OCI-LY3 (cell line): ENCODE data around the gene ZNF740.

Experiments used
- H2AFZ ChIP-seq: fragments of 200-600, 300-600 bp; shearing (Covaris generic); 2 replicates; pipeline ENCODE4 v1.6.0; 2014; ENCODE audit warnings: antibody characterized with exemption, low read depth, low read length
- H3K27ac ChIP-seq: fragments of 200-600, 300-600 bp; sonication (generic); 2 replicates; pipeline ENCODE4 v1.5.1; 2014; ENCODE audit warnings: mild to moderate bottlenecking, low read length, moderate library complexity, mixed read lengths
- H3K27me3 ChIP-seq: fragments of 200-600, 300-600 bp; sonication (generic); 2 replicates; pipeline ENCODE4 v1.6.1; 2014; ENCODE audit warnings: low read depth, low read length, mixed read lengths
- H3K36me3 ChIP-seq: fragments of 200-600, 300-600 bp; sonication (generic); replicated peaks from 2 replicates; pipeline ENCODE3; 2014; ENCODE audit warnings: low read depth, low read length, mixed read lengths
- H3K4me1 ChIP-seq: fragments of 300-600, 200-600 bp; sonication (generic); 2 replicates; pipeline ENCODE4 v1.6.1; 2014; ENCODE audit warnings: low read length, mixed read lengths
- H3K4me2 ChIP-seq: fragments of 200-600, 300-600 bp; sonication (generic); 2 replicates; pipeline ENCODE4 v1.6.1; 2014; ENCODE audit warnings: low read length, mixed read lengths
- H3K4me3 ChIP-seq: fragments of 300-600, 200-600 bp; sonication (generic); 2 replicates; pipeline ENCODE4 v1.5.1; 2014; ENCODE audit warnings: antibody characterized with exemption, mild to moderate bottlenecking, low read length, moderate library complexity
- H3K79me2 ChIP-seq: fragments of 300-600, 200-600 bp; shearing (Covaris generic); 2 replicates; pipeline ENCODE4 v1.6.1; 2014; ENCODE audit warnings: mild to moderate bottlenecking, low read length, mixed read lengths
- H3K9ac ChIP-seq: fragments of 300-600, 200-600 bp; shearing (Covaris generic); 2 replicates; pipeline ENCODE4 v1.6.0; 2014; ENCODE audit warnings: mild to moderate bottlenecking, low read length, moderate library complexity
- H3K9me3 ChIP-seq: fragments of 200-600, 300-600 bp; shearing (Covaris generic); 2 replicates; pipeline ENCODE4 v1.6.1; 2014; ENCODE audit warnings: low read length, mixed read lengths; ENCODE audit not compliant: insufficient read depth
- H4K20me1 ChIP-seq: fragments of 200-600, 300-600 bp; sonication (generic); 2 replicates; pipeline ENCODE4 v1.6.1; 2016; ENCODE audit warnings: low read length, mixed read lengths; ENCODE audit not compliant: insufficient read depth
- EZH2phosphoT487 ChIP-seq: fragments of 200-600 bp; shearing (Covaris generic); IDR thresholded peaks from 2 replicates; pipeline ENCODE4 v1.6.1; 2018; ENCODE audit warnings: antibody characterized with exemption, mixed run types, low read depth
- TF ChIP-seq, protein P1 (sequence below): fragments of 200-600, 300-600 bp; sonication (generic); IDR thresholded peaks from 2 replicates; pipeline ENCODE4 v1.5.1; 2014; ENCODE audit warnings: antibody characterized with exemption, low read length, low read depth

The ZNF740 gene

GRCh38 chr12:53213348-53213747 is 32.8 kb downstream of the ZNF740 start:
- Histone ChIP-seq H3K9ac (no peak overlapping the region), H3K4me3 (no peak overlapping the region), H2AFZ (no peak overlapping the region), H4K20me1 (no peaks in the 10 kb centered on the region), H3K27me3 (no peaks in the 10 kb centered on the region), H3K27ac (no peak overlapping the region), H3K4me2 (peak overlapping the region; percentile 17; the same call in 1 of the 2 replicates), H3K79me2 (no peaks in the 10 kb centered on the region), H3K4me1 (peaks cover 16% of the 10 kb centered on the region), H3K36me3 (no peaks in the 10 kb centered on the region), H3K9me3 (no peaks in the 10 kb centered on the region)
- TF ChIP-seq, protein P1, sequence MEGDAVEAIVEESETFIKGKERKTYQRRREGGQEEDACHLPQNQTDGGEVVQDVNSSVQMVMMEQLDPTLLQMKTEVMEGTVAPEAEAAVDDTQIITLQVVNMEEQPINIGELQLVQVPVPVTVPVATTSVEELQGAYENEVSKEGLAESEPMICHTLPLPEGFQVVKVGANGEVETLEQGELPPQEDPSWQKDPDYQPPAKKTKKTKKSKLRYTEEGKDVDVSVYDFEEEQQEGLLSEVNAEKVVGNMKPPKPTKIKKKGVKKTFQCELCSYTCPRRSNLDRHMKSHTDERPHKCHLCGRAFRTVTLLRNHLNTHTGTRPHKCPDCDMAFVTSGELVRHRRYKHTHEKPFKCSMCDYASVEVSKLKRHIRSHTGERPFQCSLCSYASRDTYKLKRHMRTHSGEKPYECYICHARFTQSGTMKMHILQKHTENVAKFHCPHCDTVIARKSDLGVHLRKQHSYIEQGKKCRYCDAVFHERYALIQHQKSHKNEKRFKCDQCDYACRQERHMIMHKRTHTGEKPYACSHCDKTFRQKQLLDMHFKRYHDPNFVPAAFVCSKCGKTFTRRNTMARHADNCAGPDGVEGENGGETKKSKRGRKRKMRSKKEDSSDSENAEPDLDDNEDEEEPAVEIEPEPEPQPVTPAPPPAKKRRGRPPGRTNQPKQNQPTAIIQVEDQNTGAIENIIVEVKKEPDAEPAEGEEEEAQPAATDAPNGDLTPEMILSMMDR: peak; percentile 94
- no peak for TF ChIP-seq EZH2phosphoT487

GRCh38 chr12:53214221-53214620 is 33.7 kb downstream of the ZNF740 start:
- Histone ChIP-seq H3K4me3 (no peak overlapping the region), H3K27ac (no peak overlapping the region), H4K20me1 (no peaks in the 10 kb centered on the region), H3K36me3 (no peaks in the 10 kb centered on the region), H2AFZ (no peak overlapping the region), H3K9ac (no peak overlapping the region), H3K9me3 (no peaks in the 10 kb centered on the region), H3K79me2 (no peaks in the 10 kb centered on the region), H3K4me2 (no peak overlapping the region), H3K27me3 (peaks cover 1% of the 10 kb centered on the region; the same call in 1 of the 2 replicates), H3K4me1 (peaks cover 7% of the 10 kb centered on the region)
- TF ChIP-seq, protein P1: no peak
- TF ChIP-seq EZH2phosphoT487: no peak

DNA sequence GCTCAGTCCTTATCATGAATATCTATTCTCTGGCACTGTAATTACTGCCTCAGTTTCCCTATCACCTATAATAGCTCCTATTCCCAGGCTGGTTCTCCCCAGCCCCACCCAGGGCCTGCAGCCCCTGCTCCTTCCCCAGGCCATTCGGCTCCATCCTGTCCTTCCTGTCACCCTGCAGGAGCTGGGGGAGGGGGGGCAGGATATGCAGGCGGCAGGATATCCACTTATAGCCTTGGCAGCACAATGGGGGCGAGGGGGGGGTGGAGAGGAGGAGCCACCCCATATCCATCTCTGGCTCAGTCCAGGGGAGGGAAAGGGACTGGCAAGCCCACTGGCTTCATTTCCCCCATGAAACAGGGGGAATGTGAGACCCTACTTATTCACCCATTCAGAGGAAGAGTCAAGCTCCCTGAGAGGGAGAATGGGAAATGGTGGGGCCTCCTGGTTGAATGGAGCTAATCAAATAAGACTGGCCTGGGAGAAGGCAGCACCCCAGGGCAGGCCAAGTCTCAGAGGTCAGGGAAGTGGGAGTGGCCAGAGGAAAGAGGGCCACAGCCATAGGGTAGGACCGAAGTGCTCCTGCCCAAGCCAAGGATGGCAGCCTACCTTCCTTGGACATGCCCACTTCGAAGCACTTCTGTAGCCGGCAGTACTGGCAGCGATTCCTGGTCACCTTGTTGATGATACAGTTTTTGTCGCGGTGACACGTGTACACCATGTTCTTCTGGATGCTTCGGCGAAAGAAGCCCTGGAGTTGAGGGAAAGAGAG is 34.3 kb downstream of the ZNF740 start:
- Histone ChIP-seq H3K4me2 (no peak overlapping the region), H2AFZ (no peak overlapping the region), H3K4me3 (no peak overlapping the region), H3K9ac (no peak overlapping the region), H3K4me1 (peaks cover 9% of the 10 kb centered on the region), H3K36me3 (no peaks in the 10 kb centered on the region), H3K27ac (no peak overlapping the region), H4K20me1 (no peaks in the 10 kb centered on the region), H3K79me2 (no peaks in the 10 kb centered on the region), H3K27me3 (peaks cover 8% of the 10 kb centered on the region), H3K9me3 (no peaks in the 10 kb centered on the region)
- TF ChIP-seq, protein P1: no peak
- TF ChIP-seq EZH2phosphoT487: no peak

DNA sequence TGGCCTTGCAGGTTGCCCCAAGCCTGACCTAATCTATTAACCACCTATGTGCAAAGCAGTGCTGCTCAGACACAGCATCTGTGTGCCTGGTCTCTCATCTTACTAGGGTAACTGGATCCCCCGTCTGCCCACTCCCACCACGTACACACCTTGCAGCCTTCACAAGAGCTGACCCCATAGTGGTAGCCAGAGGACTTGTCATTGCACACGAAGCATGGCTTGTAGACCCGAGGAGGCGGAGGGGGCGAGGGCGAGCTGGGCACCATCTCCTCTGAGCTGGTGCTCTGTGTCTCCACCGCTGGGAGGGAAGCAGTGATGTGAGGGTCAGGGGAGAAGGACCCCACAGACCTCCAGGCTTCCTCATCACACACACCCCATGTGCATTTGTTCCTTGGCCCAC is 35.0 kb downstream of the ZNF740 start:
- Histone ChIP-seq H3K9ac (no peak overlapping the region), H2AFZ (no peak overlapping the region), H3K27me3 (peaks cover 9% of the 10 kb centered on the region), H3K4me2 (no peak overlapping the region), H3K4me1 (peaks cover 9% of the 10 kb centered on the region), H3K9me3 (no peaks in the 10 kb centered on the region), H3K27ac (no peak overlapping the region), H4K20me1 (no peaks in the 10 kb centered on the region), H3K4me3 (no peak overlapping the region), H3K79me2 (no peaks in the 10 kb centered on the region), H3K36me3 (no peaks in the 10 kb centered on the region)
- TF ChIP-seq, protein P1: no peak
- no peak for TF ChIP-seq EZH2phosphoT487
